ENCODE data around the gene TRIM41. TPM values are rescaled to one million over a fixed set of nuclear protein-coding genes. Genes with fewer than 3 reads are reported as not detected.
A peak's percentile ranks its signal among the peaks of the same experiment; 100 is the strongest.
"Not testable (repeated sequence)": the region's sequence is repeated elsewhere in the genome, so short reads cannot be mapped to it uniquely, and the experiment has no call there.

TRIM41 gene
- polyA plus RNA-seq, 1 donor: 17.3 TPM

DNA sequence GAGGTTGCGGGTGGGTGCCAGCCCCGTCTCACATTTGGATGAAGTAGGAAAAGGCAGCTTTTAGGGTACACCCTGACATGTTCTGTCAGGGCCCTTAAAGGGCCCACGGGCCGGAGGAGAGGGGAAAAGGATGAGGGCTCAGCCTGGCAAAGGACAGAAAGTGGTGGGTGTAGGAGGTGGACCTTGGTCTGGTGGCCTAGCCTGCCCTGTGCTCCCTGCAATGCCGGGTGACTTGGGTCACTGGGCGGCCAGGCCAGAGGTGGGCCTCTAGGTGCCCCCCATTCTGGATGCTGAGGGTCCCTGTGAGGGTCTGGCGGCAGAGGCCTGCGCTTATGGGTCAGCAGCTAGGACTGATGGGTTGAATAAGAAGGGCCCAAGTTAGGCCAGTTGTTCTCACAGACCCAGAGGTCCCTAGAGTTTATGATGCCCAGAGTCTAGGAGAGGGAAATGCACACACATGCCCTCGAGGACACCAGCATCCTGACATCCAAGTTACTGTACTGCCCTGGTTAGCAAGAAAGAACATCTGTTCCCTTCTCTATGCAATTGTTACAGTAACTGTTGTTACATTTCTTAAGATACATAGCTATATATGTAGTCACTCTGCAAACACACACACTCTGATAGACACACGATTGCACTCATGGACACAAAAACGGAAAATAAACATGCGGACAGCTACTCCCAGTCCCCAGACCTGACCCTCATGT is 30.6 kb upstream of the TRIM41 start:
- DNase-seq (ENCODE audit: low read depth): no peak

DNA sequence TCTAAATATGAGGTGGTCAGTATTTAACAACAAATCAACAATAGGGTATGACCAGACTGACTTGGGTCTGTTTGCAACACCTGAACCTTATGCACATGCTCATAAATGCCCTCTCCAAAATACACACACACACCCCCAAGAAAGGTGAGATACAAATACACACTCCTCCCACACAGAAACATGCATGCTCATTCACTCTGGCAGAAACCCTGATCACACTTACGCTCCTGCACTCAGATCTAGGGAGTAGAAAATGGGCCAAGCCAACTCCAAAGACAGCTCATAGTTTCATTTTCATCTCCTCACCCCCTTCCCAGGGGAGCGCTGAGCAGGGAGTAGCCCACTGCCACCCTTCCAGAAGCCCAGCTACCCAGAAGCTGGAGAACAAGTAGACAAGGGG is 29.4 kb upstream of the TRIM41 start:
- no peak for DNase-seq (ENCODE audit: low read depth)

DNA sequence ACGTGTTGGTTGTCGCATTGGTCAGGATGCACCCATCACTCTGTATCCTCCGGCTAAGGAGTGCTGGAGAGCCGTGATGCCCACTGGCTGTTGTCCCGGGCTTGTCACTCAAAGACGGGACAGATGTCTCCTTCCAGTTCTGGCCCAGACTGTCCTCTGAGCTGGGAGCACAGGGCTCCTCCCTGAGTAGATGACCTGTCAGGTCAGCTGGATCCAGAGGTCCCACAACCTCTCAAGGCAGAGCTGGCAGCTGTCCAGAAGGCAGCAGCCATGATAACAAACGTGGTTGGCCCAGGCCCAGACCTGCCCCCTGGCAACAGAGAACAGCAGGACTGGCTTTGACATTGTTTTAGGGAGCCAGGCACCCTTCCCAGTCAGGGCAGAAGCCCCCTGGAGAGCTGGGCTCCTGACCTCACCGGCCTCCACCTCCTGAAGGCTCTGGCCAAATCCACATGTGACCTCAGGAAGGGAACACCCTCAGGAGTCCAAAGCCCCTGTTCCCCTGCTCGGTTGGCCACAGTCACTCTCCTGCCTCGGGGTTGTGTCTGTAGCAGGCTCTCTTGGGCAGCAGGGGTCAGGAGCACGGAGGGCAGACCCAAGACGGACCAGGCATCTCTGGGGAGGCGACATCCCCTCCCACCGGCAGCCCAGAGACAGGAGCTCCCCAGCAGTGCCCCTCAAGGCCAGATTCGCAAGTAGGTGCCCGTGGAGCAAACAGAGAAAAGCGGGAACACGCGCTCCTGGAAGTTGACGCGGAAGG is 28.4 kb upstream of the TRIM41 start:
- no peak for DNase-seq (ENCODE audit: low read depth)

DNA sequence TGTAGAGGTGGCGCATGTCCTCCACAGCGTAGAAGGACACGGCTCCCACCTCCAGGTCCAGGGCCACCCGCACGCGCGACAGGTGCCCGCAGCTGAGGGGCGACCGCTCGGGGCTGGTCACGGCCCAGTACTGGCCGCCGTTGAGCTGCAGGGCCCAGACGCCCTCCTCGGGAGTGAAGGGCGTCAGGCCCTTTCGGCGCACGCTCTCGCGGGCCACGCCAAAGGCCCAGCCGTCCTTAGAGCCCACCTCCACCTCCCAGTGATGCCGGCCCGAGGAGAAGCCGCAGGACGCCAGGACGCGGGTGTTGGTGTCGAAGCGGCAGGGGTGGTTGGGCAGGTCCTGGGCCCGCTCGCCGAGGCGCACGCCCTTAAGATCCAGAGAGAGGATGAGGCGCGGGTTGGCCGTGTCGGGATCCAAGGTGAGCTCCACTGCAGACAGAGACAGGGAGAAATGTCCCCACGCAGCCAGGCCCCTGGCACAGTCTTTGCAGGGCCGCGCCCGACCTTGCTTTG is 27.8 kb upstream of the TRIM41 start:
- DNase-seq (ENCODE audit: low read depth): no peak

GRCh38 chr5:181197326-181197951 is 25.6 kb upstream of the TRIM41 start:
- DNase-seq (ENCODE audit: low read depth): no peak

- no peak for DNase-seq (ENCODE audit: low read depth)
These were observed 24.9 kb upstream of the TRIM41 start for GRCh38 chr5:181198106-181198685.

DNA sequence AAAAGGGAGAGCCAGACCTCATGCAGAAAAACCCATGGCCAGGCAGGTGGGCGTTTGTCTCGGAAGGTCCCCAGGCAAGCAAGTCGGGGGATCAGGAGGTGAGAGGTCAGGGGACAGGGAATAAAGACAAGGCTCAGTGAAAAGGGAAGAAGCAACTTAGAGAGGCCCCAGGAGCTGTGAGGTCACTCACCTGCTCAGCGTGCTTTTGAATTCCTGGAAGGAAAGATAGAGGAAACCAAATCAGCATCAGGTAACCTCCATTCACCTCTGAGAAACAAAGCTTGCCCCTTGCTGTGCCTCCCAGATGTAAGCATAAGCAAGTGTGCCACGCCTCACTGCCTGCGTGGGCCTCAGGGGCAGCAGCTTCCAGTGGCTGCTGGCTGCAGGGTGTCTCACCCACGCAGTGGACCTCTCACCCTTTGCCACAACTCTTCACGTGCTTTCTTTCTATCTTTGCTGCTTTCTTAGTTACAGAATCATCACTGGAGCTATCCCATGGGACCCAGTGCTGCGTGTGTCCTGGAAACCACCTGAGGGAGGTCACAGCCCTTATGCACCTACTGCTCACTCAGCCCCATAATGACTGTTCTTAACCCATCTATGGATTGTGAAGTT is 24.1 kb upstream of the TRIM41 start:
- no peak for DNase-seq (ENCODE audit: low read depth)

GRCh38 chr5:181199881-181200638 is 23.0 kb upstream of the TRIM41 start:
- DNase-seq (ENCODE audit: low read depth): no peak

DNA sequence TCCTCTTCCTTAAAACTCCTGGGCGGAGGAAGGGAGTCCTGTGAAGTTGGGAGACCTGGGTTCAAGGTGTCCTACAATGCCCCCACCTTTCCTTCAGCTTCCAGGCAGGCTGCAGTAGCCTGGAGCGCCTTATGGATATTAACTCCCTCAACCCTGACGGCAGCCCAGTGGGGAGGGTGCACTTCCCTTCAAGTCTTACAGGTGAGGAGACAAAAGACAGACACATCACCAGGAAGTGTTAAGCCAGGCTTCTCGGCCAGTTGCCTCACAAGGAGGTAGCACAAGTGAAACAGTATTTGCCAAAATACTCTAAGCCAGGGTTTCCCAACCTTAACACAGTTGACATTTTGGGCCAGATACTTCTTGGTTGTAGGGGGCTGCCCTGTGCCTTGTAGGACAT is 22.3 kb upstream of the TRIM41 start:
- no peak for DNase-seq (ENCODE audit: low read depth)

DNA sequence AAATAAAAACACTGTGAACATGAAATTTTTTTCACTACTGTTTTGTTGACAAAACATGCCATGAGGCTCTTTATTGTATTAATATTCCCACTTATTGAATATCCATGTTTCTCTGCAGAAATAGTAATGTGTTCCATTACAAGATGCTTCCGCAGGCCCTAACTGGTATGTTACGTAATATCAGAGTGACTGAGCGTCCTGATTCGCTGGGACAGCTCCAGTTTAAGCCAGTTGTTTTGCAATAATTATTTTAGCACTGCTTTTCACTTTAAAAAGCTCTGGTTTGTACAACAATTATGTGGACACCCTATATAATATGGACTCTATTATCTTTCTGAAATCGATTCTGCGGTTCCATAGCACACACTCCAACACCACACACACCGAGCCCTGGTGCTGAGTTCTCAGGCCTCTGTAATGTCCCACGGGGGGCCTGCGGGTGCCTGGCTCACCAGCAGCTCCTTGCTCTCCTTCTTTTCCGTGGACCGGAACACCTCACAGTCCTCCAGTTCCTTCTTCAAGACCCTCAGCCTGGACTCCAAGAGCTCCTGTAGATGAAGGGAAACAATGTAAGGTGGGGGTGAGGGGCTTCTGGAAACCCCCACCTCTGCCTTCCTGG is 19.9 kb upstream of the TRIM41 start:
- no peak for DNase-seq (ENCODE audit: low read depth)

DNA sequence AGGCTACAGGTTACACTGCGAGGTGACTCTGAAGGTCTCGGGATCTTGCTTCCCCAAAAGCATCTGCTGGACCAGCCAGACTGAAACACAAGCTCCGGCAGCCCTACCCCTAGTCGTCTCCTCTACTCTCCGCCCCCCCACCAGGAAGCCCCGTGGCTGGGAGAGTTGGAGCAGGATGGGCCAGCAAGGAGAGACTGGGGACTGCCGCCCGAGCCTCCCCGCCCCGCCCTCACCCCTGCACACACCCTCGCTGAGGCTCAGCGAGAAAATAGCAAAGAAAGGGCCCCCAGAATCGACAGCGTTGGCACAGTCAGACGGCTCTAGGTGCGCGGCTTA is 19.3 kb upstream of the TRIM41 start:
- no peak for DNase-seq (ENCODE audit: low read depth)

DNA sequence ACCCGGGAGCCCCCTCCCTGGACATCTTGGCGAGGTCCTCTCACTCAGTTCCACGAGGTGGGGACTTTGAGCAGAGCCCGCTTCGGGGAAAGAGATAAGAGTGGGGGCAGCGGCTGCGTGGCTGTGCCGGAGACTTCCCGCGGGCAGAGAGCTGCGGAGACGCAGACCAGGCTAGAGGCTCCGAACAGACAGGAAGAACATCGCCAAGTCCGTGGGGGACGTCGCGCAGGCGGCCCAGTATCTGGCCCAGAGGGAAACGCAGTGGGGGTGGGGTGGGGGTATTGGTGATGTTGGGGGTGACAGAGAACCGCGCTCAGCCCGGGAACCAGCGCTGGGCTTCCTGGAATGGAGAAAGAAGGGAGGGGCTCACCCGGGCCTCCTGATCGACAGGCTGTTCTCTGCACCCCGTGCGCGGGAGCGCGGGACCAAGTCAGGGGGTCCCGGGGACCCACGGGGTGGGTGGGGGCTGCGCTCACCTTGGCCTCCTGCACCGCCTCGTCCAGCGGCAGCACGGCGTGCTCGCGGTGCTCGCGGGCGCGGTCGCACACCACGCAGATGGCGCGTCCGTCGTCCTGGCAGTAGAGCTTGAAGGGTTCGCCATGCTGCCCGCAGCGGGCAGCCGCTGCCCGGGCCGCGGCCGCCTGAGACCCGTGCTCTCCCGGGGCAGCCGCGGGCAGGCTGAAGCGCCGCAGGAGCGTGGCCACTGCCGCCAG is 18.8 kb upstream of the TRIM41 start:
- no peak for DNase-seq (ENCODE audit: low read depth)

- no peak for DNase-seq (ENCODE audit: low read depth)
These were observed 18.0 kb upstream of the TRIM41 start, which contains the start of gene TRIM7 for GRCh38 chr5:181204826-181205760. Gene TRIM7, minus strand, starts transcription at chr5:181205196. Its CDS starts 86 bp downstream, at chr5:181205110.

- DNase-seq (ENCODE audit: low read depth): no peak
These were observed 17.1 kb upstream of the TRIM41 start for GRCh38 chr5:181205761-181206649.

DNA sequence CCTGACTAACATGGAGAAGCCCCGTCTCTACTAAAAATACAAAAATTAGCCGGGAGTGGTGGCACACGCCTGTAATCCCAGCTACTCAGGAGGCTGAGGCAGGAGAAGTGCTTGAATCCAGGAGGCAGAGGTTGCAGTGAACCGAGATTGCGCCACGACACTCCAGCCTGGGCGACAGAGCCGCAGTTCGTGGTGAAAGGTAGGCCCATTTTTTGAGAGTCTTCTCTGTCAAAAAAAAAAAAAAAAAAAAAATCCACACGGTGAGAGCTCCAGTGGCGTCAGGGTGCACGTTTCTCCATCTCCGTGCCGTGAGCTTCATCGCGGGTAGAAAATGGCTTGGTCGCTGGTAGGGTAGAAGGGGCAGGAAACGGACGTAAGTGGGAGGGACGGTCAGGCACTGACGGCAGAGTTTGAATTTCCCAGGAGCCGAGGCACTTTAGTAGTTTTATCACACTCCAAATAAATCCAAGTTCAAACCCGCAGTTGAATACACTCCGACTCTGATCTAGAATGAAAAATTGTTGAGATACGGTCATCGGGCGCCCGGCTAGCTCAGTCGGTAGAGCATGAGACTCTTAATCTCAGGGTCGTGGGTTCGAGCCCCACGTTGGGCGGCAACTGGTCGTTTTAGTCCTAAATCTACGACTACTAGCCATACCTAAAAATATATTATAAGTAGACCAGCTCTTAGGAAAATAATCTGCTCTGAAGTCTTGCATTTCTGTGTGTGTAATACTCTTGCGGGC is 15.7 kb upstream of the TRIM41 start:
- DNase-seq (ENCODE audit: low read depth): peak; percentile 54

DNA sequence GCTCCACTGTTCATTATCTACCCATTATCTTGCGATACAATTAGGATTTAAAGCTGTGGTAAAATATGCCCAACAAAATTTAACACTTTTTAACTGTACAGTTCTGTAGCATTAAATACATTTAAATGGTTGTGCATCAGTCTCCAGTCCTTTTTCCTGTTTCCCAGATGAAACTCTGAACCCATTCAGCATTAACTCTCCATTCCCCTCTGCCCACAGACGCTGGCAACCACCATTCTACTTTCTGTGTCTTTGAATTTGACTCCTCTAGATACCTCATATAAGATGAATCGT is 15.2 kb upstream of the TRIM41 start:
- DNase-seq (ENCODE audit: low read depth): no peak

DNA sequence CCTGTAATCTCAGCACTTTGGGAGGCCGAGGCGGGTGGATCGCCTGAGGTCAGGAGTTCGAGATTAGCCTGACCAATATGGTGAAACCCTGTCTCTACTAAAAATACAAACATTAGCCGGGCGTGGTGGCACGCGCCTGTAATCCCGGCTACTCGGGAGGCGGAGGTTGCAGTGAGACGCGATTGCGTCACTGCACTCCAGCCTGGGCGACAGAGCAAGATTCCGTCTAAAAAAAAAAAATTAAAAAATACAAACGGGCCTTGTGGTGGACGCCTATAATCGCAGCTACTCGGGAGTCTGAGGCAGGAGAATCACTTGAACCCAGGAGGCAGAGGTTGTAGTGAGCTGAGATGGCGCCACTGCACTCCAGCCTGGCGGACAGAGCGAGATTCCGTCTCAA is 14.1 kb upstream of the TRIM41 start:
- DNase-seq (ENCODE audit: low read depth): not testable (repeated sequence)

Measured in forelimb muscle (tissue), 1 donor.